Activated CD4-positive, alpha-beta T cell treated with anti-CD3 and anti-CD28 coated beads for 48 hours (primary cell): Measurements from ENCODE around the gene RHBDL1.
A peak's percentile ranks its signal among the peaks of the same experiment; 100 is the strongest.

Experiments used
- DNase-seq: peaks from one replicate; pipeline ENCODE4 v3.0.0-alpha.2; 2020

The RHBDL1 gene

DNA sequence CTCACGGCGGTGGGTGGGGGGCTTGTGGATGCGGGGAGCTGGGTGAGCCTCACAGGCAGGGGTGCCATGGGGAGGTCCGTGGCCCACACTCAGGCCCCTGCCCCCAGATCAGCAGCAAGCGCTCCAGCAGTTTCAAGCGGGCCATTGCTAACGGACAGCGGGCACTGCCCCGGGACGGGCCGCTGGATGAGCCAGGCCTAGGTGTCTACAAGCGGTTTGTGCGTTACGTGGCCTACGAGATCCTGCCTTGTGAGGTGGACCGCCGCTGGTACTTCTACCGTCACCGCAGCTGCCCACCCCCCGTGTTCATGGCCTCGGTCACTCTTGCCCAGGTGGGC, 1.1 kb downstream of the RHBDL1 start:
- DNase-seq, result no peak

- no peak for DNase-seq
Observed at GRCh38 chr16:676913-677312, 1.4 kb downstream of the RHBDL1 start.

- DNase-seq, result no peak
Observed at GRCh38 chr16:677316-678190, 2.1 kb downstream of the RHBDL1 start.

GRCh38 chr16:678209-678857, 2.9 kb downstream of the RHBDL1 start:
- DNase-seq, result no peak

DNA sequence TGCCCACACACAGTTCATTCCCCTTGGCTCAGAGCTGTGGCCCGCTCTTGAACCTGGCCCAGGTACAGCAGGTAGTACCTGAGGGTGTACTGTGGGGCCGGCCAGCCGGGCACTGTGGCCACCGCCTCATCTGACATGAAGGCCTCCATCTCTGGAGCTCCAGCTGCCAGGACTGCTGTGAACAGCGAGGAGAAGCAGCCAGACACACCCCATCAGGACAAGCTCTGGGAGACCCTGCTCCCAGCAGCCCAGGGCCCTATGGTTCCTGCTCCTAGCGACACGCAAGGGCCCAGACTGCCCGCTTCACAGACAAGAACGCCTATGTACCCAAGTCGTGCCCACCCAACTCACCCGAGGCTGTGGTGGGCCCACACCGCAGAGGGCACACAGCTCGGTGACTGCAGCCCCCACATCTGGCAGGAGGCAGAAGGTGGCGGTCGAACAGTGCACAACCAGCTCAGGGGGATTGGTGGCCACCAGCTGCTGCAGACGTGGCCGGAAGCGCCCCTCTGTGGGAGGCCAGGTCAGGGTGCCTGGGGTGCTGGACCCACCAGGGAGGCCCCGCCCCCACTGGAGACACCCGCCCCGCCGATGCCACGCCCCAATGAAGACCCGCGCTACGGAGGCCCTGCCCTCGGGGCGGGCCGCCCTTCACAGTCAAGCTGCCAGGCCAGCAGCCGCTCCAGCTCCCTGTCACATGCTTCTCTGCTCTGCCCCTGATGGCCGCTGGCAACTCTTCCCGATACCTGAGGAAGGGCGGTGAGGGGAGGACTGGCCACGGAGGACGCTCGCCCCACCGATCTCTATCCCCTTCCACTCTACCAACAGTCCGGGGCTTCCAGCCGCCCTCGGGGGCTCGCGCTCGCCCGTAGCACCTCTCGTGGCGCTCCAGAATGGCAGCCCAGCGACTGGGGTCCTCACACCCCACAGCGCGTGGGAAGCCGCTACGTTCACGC, 3.7 kb downstream of the RHBDL1 start:
- peak; percentile 67 for DNase-seq

- peak; percentile 94 for DNase-seq
Observed at GRCh38 chr16:679814-680624, 4.5 kb downstream of the RHBDL1 start, which contains the start of gene STUB1. Gene STUB1 (plus strand): TSS chr16:680410. CDS start chr16:680526, 116 bp downstream.

- DNase-seq, result no peak
Observed at GRCh38 chr16:680625-680945, 5.1 kb downstream of the RHBDL1 start.

DNA sequence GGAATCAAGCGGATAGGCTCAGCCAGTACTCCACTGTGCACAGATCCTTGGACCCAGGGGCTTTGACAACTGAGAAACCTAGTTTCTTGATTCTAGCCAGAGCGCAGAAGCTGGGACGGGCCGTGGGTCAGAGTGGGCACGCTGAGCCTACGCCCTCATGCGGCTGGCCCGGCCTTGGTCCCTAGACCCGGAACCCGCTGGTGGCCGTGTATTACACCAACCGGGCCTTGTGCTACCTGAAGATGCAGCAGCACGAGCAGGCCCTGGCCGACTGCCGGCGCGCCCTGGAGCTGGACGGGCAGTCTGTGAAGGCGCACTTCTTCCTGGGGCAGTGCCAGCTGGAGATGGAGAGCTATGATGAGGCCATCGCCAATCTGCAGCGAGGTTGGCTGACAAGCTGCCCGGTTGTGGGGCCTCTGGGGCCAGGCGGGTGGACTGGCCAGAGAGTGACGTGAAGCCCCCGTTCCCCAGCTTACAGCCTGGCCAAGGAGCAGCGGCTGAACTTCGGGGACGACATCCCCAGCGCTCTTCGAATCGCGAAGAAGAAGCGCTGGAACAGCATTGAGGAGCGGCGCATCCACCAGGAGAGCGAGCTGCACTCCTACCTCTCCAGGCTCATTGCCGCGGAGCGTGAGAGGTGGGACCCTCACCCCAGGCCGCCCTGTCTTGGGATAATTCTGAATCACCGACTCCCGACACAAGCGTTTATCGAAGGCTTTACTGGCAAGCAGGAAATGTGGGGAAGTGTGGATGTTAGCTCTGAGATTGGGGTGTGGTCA, 5.7 kb downstream of the RHBDL1 start:
- DNase-seq, result peak; percentile 39

GRCh38 chr16:681746-682427, 6.4 kb downstream of the RHBDL1 start:
- no peak for DNase-seq

DNA sequence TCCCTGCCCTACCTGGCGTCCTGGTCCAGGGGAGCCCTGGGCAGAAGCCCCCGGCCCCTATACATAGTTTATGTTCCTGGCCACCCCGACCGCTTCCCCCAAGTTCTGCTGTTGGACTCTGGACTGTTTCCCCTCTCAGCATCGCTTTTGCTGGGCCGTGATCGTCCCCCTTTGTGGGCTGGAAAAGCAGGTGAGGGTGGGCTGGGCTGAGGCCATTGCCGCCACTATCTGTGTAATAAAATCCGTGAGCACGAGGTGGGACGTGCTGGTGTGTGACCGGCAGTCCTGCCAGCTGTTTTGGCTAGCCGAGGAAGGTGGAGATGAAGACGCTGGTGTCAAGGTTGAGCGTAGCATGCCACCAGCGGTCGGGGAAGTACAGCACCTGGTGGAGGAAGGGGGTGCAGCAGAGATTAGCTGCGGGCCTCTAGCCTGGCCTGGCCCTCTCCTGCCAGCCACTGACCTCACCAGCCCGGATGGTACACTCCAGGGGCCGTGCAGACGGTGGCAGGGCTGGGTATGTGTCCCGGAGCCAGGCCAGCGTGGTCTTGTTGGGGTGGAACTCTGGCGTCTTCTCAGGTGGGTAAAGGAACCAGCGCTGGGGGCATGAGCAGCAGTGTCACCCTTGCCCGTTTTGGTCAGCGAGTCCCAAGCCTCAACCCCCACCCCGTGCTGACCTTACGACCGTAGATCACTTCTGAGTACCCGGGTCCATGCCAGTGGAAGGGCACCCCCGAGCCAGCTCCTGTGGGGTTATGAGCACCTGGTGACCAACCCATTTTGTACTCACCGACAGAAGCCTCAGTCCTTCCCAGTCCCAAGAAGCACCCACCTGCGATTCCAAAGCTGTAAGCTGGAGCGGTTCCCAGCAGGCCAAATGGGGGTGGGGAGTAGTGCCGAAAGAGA, 7.3 kb downstream of the RHBDL1 start:
- no peak for DNase-seq

GRCh38 chr16:683396-684070, 8.1 kb downstream of the RHBDL1 start:
- no peak for DNase-seq

GRCh38 chr16:684071-684794, 8.8 kb downstream of the RHBDL1 start, which contains the start of gene JMJD8:
Gene JMJD8 (minus strand): TSS chr16:684334. CDS start chr16:684319, 15 bp downstream.
- peak; percentile 98 for DNase-seq

DNA sequence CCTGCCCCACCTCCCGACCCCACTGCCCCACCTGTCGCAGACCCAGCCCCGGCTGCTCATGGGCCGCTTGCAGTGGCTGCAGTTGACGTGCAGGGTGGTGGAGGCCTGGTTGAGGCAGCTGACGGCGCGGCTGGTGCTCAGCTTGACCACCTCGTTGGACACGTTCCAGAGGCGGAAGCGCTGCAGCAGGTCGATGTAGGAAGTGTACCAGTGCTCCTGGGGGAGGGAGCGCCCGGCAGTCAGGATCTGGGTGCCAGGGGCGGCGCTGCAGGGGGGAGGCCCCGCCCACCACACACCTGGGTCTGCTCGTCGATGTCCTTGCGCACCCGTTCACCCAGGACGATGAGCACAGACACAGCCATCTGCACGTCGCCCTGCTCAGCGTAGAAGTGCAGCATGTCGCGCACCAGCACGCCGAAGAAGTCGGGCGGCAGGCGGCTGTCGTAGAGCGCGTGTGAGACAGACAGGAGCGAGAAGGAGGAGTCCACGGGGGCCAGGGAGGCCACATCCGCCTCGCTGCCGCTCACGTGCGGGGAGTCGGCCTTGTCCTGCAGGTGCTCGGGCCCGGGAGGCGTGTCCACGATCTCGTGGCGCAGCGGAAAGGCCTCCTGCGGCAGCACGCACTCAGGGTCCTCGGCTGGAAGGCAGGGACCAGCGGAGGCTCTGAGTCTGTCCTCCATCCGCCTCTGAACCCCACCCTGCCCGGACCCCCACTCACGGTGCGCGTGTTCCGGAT, 9.7 kb downstream of the RHBDL1 start:
- no peak for DNase-seq

DNA sequence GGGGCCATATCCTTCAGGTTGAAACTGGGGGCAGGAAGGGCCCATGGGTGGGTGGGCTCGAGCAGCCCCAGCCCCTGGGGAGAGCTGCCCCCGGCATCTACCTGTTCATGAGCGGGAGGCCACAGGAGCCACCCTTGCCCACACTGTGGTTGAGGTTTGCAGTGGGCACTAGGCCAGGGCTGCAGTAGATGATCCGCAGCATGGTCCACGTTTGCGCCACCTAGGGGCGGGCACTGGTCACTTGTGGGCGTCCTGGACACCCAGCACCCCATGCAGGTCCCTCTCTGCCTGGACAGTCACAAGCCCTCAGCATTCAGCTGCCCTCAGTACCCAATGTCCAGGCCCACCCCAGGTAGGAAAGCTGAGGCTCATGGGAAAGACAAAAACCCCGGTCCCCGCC, 10.5 kb downstream of the RHBDL1 start:
- no peak for DNase-seq

GRCh38 chr16:686459-687260, 11.2 kb downstream of the RHBDL1 start:
- no peak for DNase-seq

GRCh38 chr16:687499-687898, 12.0 kb downstream of the RHBDL1 start:
- DNase-seq, result no peak
